Forelimb muscle (tissue), 1 donor: ENCODE data around the gene IVD. TPM values are rescaled to one million over a fixed set of nuclear protein-coding genes. Genes with fewer than 3 reads are reported as not detected.
"Not testable (repeated sequence)": the region's sequence is repeated elsewhere in the genome, so short reads cannot be mapped to it uniquely, and the experiment has no call there.

Experiments
- DNase-seq: peaks from one replicate; pipeline ENCODE4 v3.0.0-alpha.2; 2013; ENCODE audit warnings: low read depth
- polyA plus RNA-seq: library from polyadenylated mRNA; unstranded; fragments of 120-200 nt; gene quantifications from one replicate; pipeline ENCODE4 v1.2.1, GENCODE V29; 2013; ENCODE audit not compliant: insufficient read length

IVD gene
- polyA plus RNA-seq, 1 donor, result 54.4 TPM

DNA sequence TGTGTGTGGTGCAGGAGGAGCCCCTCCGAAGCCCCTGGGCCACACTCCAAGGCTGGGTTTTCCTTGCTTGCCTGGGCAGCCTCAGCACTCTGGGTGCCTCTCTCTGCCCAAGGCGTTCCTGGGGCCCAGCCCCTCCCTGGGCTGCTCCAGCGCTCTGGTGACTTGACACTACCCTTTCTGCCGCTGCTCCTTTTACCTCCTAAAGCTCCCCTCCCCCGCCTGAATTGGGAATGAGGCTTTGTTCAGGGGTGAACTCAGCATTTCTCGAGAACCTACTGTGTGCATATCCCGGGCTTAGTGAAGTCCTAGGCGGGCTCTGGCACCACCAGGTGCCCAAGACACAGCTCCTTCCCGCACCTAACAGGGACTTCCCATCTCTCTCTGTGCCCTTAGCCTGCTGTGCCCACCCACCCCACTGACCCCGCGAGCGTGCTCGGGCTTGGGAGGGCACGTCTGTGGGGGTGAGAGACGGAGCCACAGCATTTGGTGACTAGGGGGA is 33.9 kb downstream of the IVD start:
- no peak for DNase-seq

GRCh38 chr15:40439960-40440742 is 34.6 kb downstream of the IVD start:
- DNase-seq, result no peak

GRCh38 chr15:40440743-40441564 is 35.4 kb downstream of the IVD start, which contains the start of gene BAHD1:
Gene BAHD1 (plus strand): TSS chr15:40440953. CDS start chr15:40458465, 17,512 bp downstream.
- peak; percentile 73 for DNase-seq

DNA sequence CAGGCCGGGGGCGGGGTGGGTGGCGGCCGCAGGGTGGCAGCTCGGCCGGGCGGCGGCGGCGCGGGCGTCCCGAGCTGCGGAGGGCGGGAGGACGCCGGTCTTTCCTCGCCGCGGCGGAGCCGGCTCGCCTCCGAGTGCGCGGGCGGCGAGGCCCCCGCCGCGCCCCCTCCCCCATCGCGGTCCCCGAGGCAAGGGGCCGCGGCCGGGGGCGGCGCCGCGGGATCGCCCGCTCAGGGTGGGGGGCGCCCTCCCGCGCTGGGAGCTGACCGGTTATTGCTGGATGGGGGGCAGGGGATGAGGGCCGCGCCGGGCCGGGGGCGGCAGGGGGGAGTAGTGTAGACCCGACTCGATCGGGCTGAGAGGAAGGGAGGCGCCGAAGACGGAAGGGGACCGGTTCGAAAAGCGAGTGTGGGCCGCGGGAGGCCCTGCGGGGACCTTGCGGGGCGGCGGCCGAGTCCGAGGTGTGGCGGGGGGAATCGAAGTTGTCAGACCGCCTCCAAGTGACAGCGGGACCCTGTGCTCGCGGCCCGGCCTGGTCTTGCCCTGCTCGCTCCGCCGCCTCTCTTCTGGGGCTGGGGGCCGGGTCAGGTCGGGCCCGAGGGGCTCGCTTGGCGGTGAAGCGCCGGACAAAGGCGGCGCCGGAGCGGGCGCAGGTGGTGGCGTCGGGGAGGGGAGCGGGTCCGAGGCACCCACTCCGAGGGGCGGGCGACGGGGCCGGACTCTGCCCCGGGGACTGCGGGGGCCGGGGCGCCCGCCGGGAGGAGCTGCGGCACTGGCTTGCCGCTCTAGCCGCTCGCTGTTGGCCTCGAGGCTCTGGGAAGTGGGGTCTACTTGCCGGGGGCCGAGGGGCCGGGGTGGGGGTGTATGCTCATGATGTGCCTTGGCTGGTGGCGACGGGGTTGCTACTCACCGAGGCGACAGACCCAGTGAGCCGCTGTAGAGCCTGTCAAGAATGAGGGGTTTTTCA is 36.3 kb downstream of the IVD start:
- no peak for DNase-seq

- no peak for DNase-seq
Measured at GRCh38 chr15:40443255-40443654, 37.7 kb downstream of the IVD start.

GRCh38 chr15:40443846-40444245 is 38.3 kb downstream of the IVD start:
- DNase-seq, result no peak

- DNase-seq, result no peak
Measured at GRCh38 chr15:40444736-40445135, 39.1 kb downstream of the IVD start.

DNA sequence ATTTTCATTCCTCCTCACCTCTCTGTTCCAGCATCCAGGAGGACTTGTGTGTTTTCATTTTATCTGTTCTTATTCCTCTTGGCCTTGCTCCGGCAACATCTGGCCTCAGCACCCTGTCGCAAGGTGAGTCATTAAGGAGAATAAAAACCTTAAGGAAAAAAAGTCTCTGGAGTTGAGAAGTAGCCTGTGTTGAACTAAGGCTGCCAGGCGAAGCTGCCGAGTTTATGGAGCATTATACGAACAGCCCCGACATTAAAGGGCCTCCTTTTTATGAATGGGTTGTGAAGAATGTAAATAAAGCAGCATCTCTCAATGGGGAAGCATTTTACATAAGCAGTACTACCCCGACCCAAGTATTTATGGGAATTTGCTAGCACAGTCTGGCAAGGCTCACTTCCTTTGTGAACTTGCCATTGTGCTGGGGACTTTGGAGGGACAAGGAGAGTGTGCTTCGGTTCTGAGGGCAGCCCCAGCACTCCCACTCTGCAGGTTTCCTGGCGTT is 39.9 kb downstream of the IVD start:
- DNase-seq, result no peak

DNA sequence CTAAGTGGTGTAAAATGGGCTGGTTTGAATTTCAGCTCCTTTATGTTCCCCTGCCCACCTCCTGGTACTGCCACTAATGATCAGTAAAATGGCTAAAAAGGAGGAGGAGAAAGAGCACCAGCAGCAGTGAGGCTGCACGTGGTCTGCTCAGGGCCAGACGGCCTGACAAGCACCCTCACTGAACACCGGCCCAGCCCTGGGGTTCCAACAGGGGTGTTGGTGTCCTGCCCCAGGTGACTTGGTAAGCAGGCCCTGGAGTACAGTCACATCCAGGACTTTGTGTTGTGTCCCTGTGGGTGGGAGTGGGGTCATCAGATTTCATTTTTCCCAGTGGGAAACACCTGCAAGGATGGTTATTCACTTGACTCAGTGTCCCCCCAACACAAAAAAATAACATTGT is 40.5 kb downstream of the IVD start:
- no peak for DNase-seq

- no peak for DNase-seq
Measured at GRCh38 chr15:40448354-40448753, 42.8 kb downstream of the IVD start.

- DNase-seq, result no peak
Measured at GRCh38 chr15:40449275-40449674, 43.7 kb downstream of the IVD start.

GRCh38 chr15:40450047-40450446 is 44.5 kb downstream of the IVD start:
- no peak for DNase-seq

DNA sequence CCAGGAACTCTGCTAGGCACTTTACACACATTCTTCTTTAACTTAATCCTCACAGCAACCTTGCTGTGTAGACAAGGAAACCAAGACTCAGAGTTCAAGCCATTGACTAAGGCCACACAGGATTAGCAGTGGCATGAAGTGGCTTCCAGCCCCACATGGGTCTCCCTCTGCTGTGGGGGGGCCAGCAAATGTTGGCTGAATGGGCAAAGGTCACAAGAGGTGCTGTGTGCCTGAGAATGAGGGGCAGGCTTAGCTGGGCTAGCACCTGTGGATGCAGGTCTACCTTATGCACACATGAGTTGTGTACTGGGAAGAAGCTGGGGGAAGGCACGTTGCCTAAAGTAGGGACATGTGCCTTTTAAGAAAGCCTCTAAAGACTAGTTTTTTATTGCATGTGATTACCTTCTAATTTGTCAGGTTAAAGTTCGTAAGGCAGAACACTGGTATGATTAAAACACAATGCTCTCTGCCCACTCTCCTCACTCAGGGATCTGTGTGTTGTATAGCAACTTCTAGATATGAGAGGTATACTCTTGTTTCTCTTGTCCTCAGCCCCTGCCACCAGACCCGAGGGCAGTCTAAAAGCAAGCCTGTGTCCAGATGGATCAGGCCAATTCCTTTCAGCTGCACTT is 46.0 kb downstream of the IVD start:
- no peak for DNase-seq

GRCh38 chr15:40452296-40453090 is 46.9 kb downstream of the IVD start:
- DNase-seq, result no peak

- DNase-seq, result not testable (repeated sequence)
Measured at GRCh38 chr15:40453941-40454340, 48.3 kb downstream of the IVD start.

DNA sequence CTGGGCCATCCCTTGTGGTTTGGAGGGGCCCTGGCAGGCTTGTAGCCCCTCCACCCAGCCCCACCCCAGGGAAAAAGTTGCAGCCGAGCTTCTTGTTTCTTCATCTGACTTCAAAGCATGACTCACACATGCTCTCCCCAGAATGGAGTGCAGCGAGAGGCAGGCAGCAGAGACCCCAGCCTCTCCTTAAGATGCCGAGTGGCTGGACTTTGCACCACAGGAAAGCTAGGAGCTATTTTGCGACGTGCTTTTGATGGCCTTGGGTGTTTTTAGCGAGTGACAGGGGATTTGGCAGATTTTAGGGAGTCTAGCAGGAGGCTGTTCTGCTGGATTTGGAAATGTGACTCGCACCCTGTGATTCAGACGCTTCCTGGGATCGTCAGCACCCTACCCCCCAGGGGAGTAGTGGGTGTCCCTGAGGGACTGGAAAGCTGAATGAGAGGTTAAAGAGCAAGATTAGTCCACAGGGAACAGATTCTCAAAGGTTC is 49.4 kb downstream of the IVD start:
- DNase-seq, result no peak

GRCh38 chr15:40456299-40456712 is 50.7 kb downstream of the IVD start:
- no peak for DNase-seq

DNA sequence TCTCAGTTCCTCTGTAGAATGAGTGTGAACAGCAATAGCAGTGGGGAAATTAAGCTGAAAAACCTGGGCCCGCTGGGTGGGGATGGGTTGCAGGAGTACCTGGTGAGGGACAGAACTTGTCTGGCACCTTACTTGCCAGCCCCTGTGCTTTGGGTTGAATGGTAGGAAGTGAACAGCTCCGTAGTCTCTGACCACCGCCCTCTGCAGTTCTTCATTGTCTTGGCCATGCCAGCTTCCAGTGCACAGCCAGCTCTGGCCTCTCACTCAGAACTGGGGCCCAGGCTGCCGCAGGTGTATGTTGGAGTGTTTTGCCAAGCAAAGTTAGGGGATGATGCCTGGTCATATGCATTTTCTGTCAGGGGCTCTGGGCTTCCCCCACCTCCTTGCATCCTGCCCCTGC is 51.1 kb downstream of the IVD start:
- DNase-seq, result no peak

- no peak for DNase-seq
Measured at GRCh38 chr15:40458495-40459371, 53.1 kb downstream of the IVD start.
